Measurements from ENCODE around the gene EPB41L1.

DNA sequence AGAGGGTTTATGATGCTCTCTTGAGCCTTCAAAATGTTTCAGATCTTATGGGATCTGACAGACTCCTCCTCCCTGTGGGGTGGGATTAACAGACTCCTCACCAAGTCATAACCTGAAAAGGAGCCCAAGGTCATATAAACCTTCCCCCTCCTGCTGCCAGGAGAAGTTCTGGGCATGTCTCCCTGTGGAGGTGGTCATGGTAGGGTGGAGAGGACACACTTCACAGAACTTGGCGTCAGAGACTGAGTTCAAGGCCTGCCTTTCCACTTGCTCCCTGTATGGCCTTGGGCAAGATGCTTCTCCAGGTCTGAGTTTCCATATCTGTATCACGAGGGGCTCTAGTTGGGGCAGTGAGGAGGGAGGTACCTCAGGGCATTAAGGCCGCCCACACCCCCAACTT lies 49.3 kb downstream of the EPB41L1 start:
- TF ChIP-seq, protein P1, sequence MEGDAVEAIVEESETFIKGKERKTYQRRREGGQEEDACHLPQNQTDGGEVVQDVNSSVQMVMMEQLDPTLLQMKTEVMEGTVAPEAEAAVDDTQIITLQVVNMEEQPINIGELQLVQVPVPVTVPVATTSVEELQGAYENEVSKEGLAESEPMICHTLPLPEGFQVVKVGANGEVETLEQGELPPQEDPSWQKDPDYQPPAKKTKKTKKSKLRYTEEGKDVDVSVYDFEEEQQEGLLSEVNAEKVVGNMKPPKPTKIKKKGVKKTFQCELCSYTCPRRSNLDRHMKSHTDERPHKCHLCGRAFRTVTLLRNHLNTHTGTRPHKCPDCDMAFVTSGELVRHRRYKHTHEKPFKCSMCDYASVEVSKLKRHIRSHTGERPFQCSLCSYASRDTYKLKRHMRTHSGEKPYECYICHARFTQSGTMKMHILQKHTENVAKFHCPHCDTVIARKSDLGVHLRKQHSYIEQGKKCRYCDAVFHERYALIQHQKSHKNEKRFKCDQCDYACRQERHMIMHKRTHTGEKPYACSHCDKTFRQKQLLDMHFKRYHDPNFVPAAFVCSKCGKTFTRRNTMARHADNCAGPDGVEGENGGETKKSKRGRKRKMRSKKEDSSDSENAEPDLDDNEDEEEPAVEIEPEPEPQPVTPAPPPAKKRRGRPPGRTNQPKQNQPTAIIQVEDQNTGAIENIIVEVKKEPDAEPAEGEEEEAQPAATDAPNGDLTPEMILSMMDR (IDR thresholded peaks at IDR 0.05), result no peak
- TF ChIP-seq, protein P2, sequence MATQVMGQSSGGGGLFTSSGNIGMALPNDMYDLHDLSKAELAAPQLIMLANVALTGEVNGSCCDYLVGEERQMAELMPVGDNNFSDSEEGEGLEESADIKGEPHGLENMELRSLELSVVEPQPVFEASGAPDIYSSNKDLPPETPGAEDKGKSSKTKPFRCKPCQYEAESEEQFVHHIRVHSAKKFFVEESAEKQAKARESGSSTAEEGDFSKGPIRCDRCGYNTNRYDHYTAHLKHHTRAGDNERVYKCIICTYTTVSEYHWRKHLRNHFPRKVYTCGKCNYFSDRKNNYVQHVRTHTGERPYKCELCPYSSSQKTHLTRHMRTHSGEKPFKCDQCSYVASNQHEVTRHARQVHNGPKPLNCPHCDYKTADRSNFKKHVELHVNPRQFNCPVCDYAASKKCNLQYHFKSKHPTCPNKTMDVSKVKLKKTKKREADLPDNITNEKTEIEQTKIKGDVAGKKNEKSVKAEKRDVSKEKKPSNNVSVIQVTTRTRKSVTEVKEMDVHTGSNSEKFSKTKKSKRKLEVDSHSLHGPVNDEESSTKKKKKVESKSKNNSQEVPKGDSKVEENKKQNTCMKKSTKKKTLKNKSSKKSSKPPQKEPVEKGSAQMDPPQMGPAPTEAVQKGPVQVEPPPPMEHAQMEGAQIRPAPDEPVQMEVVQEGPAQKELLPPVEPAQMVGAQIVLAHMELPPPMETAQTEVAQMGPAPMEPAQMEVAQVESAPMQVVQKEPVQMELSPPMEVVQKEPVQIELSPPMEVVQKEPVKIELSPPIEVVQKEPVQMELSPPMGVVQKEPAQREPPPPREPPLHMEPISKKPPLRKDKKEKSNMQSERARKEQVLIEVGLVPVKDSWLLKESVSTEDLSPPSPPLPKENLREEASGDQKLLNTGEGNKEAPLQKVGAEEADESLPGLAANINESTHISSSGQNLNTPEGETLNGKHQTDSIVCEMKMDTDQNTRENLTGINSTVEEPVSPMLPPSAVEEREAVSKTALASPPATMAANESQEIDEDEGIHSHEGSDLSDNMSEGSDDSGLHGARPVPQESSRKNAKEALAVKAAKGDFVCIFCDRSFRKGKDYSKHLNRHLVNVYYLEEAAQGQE (IDR thresholded peaks at IDR 0.05; ENCODE audit: insufficient read depth in 1 of 2, low read depth in 2 of 2, low read length in 1 of 2), result no peak
- TF ChIP-seq POLR2AphosphoS5 (IDR thresholded peaks at IDR 0.05; ENCODE audit: low read depth, low read length), result no peak
- no peak for TF ChIP-seq SIN3A (IDR thresholded peaks at IDR 0.05; ENCODE audit: borderline replicate concordance, insufficient read depth, low read depth, low read length)
- no peak for TF ChIP-seq TCF7L2 (IDR thresholded peaks at IDR 0.05; ENCODE audit: low read depth, low read length)

Measured in Panc1 (cell line).